ENCODE measurements around the gene GPR31. TPM values are rescaled to one million over a fixed set of nuclear protein-coding genes. Genes with fewer than 3 reads are reported as not detected.
"Not testable (repeated sequence)": the region's sequence is repeated elsewhere in the genome, so short reads cannot be mapped to it uniquely, and the experiment has no call there.

GPR31 gene
- total and polyA plus RNA-seq, 7 donors, result 0.28 TPM; not detected in 6

DNA sequence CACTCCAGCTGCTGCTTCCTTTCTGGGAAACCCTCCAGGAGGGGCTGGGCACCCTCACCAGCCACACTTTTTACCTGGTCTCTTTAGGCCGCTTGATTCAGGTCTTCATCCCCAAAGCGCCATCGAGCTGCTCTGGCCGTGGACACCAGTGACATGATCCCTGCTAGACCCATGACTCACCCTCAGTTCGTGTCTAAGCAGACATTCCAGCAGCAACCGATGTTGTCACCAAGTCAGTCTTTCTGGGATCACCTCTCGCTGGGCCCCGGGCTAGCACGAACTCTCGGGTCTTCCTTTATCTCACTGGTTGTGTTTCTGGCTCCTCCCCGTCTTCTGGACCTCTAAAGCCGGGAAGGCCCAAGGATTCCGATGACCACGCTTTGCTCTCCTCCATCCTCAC, 43.0 kb upstream of the GPR31 start:
- no peak for DNase-seq
- TF ChIP-seq EP300 (IDR thresholded peaks at IDR 0.05), result no peak
- Histone ChIP-seq H3K36me3 (no peaks in the 10 kb centered on the region), H3K4me1 (peaks cover 0 to 6% (median 3%) of the 10 kb centered on the region in 4 donors), H3K9me3 (no peaks in the 10 kb centered on the region), H3K27ac (no peak overlapping the region), H3K4me3 (no peak overlapping the region), H3K27me3 (no peaks in the 10 kb centered on the region)
- 94 to 95% methylated on average over 14 of the region's 14 CpGs for WGBS, 2 donors
- intact Hi-C loops (cut with DNase I), result no loop called here

DNA sequence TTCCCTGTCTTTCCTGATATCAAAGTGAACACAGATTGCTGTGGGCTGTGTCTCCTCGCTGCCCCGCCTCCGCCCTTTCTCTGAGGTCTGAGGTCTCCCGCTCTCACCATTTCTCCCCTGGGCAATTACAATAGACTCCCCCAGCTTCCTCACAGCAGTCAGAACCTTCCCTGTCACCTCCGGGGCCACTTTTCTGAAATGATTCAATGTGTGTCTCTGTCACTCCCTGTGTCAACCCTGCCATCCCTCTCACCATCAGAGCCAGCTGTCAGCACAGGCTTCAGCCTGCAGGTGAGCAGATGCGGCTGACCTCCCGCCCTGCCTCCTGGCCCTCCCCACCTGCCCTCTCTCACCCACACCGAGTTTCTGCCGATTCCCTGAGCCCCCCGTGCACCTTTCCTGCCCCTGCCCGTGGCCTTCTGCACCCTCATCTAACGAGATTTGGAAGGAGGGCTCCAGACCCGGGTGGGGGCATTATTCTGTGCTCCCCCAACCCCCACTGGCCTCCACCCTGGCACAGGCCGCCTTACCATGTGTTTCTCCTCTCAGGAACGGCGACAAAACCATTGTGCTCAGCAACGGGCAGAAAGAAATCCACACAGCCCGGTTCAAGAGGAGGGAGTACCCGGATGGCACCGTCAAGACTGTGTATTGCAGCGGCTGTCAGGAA, 38.3 kb upstream of the GPR31 start:
- H3K4me3 ChIP-seq; H3K27ac ChIP-seq; H3K27me3 ChIP-seq; intact Hi-C loops (cut with DNase I); H3K36me3 ChIP-seq; H3K4me1 ChIP-seq; DNase-seq; H3K9me3 ChIP-seq: not testable (repeated sequence)
- WGBS, 2 donors, result 57 to 65% methylated on average over 11 of the region's 21 CpGs

DNA sequence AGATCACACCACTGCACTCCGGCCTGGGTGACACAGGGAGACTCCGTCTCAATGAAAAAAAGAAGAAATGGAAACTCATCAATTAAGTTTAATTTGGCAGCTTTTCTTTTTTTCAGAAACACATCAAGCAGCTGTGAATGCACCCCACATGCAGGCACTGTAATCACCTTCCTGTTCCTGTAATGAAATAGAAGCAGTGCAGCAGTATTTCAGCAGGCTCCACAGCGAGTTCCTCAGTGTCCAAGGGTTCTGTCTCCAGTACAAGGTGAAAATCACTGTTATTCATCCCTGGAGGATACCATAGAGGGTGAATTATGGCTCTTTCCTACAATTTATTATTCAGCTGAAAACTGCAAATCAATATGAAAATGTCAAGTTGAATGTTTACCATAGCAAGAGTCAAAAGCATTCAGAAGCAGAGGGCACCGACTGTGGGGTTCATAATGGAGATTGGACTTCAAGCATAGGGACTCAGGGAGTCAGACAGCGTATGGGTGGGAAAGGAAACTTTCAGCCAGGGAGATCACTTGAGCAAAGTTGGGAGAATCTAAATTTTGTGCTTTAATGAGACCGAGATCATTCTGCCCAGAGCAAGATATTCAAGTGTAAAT, 35.8 kb upstream of the GPR31 start:
- H3K36me3 ChIP-seq; H3K9me3 ChIP-seq; H3K27me3 ChIP-seq; intact Hi-C loops (cut with DNase I); DNase-seq; H3K4me3 ChIP-seq; H3K4me1 ChIP-seq; H3K27ac ChIP-seq: not testable (repeated sequence)
- 83 to 86% methylated on average over 6 of the region's 6 CpGs for WGBS, 2 donors

DNA sequence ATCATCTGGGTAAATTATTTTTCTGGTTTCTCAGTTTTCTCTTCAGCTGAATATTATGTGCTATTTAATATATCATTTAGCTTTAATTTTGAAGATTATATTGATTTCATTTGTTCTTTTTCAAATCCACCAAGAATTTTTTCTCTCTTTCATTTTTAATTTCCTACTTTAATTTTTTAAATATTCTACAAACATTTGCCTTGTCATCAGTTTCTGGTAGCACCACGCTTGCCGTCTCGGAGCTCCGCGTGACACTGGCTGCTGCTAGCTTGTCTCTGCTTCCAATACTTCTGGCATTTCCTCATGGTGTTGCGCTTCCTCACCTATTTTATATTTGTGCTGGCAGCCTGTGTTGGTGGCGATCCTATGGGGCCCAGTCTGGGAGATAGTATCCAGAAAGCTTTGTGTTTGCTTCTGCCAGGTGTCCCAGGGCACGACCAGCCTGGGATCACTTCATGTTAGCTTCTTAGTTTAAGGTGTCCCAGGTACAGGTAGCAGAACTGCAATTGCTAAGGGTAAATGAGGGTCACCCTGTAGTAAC, 33.3 kb upstream of the GPR31 start:
- H3K27me3 ChIP-seq; intact Hi-C loops (cut with DNase I); H3K9me3 ChIP-seq; H3K27ac ChIP-seq; H3K4me3 ChIP-seq; DNase-seq; H3K36me3 ChIP-seq; H3K4me1 ChIP-seq: not testable (repeated sequence)
- 94 to 96% methylated on average over 8 of the region's 8 CpGs for WGBS, 2 donors

DNA sequence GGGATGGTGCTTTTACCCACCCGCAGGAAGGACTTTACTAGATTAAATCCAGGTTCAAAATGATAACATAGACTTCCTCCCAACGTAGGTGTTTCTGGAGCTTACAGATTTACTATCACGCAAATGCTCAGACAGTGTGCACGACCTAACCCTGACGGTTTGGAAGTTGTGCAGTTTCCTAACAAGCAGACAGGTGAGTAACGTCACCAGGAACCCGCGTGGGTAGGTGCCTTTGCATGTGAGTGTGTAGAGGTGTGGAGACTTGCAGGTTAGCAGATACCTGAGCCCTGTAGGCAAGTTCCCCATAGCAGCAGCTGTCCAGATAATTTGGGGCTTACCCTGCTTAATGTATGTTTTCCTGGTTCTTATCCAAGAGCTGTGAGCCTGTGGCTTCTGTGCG, 29.5 kb upstream of the GPR31 start:
- intact Hi-C loops (cut with DNase I); H3K36me3 ChIP-seq; DNase-seq; H3K27ac ChIP-seq; H3K27me3 ChIP-seq; H3K4me3 ChIP-seq; H3K4me1 ChIP-seq; H3K9me3 ChIP-seq: not testable (repeated sequence)
- WGBS, 2 donors, result 76% methylated on average over 9 of the region's 9 CpGs

DNA sequence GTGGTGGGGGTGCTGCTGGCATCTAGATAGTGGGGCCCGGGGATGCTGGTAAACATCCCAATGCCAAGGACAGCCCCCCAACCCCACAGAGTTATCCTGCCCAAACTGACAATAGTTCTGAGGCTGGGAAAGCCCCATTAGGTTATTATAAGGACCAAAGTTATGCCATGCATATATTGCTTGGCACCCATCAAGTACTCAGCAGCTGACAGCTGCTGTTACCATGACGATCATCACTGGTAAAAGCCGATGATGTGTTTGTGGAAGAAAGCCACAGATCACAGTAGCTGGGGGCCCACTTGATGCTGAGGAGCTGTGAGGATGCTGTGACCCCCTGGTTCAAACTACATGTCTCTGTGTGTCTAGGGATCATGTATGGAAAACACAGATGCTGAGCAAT, 27.3 kb upstream of the GPR31 start:
- DNase-seq; intact Hi-C loops (cut with DNase I); H3K4me3 ChIP-seq; H3K9me3 ChIP-seq; H3K4me1 ChIP-seq; H3K36me3 ChIP-seq; H3K27ac ChIP-seq; H3K27me3 ChIP-seq: not testable (repeated sequence)
- 54 to 77% methylated on average over 3 of the region's 3 CpGs for WGBS, 2 donors

DNA sequence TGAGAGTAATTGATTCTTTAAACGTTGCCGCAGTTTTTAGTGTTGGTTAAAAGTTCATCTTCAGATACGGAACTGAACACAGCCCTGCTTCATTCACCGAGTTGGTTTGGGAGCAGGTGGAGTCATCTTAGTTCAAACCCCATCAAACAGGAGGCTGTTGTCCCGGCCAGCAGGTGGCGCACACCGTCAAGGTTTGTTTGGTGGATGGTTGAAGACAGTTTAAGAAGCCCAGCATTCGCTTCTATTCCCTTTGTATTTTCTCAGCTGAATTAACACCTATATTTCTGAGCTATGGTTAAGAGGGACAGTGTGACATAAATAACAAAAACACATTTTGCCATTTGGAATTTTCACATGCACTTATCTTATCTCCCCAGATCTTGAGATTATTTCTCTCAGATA, 25.1 kb upstream of the GPR31 start:
- not testable (repeated sequence) for DNase-seq, H3K9me3 ChIP-seq, H3K4me1 ChIP-seq, H3K36me3 ChIP-seq, H3K4me3 ChIP-seq, H3K27me3 ChIP-seq, H3K27ac ChIP-seq
- intact Hi-C loops (cut with DNase I), result loop anchor here (5.0 kb wide), 1 partner anchor 104 kb away; no protein-coding TSS in a partner anchor
- 4 to 5% methylated on average over 4 of the region's 8 CpGs for WGBS, 2 donors
- TF ChIP-seq, protein P1, sequence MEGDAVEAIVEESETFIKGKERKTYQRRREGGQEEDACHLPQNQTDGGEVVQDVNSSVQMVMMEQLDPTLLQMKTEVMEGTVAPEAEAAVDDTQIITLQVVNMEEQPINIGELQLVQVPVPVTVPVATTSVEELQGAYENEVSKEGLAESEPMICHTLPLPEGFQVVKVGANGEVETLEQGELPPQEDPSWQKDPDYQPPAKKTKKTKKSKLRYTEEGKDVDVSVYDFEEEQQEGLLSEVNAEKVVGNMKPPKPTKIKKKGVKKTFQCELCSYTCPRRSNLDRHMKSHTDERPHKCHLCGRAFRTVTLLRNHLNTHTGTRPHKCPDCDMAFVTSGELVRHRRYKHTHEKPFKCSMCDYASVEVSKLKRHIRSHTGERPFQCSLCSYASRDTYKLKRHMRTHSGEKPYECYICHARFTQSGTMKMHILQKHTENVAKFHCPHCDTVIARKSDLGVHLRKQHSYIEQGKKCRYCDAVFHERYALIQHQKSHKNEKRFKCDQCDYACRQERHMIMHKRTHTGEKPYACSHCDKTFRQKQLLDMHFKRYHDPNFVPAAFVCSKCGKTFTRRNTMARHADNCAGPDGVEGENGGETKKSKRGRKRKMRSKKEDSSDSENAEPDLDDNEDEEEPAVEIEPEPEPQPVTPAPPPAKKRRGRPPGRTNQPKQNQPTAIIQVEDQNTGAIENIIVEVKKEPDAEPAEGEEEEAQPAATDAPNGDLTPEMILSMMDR (IDR thresholded peaks at IDR 0.05), result peak in 1 of 4 experiments; percentile 32

DNA sequence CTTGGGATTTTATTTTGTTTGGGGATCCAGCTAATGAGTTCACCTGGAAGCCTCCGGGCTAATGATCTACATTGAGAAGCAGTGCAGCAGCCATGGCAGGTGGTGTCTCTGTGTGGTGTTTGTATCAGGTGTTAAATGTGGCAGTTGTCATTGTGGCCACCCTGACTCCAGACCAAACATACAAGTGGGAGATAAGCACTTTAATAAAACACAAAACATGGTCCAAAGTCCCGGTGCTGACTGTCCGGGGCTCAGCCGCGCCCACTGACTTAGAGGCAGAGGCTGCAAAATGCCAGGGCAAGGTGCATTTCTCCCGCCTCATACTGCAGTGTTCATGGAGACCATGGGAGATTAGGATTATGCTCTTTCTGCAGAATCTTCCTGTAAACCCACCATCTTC, 23.6 kb upstream of the GPR31 start:
- no CpG with 5 or more reads among the region's 6 CpGs for WGBS, 2 donors
- not testable (repeated sequence) for H3K9me3 ChIP-seq, H3K36me3 ChIP-seq, DNase-seq, H3K27me3 ChIP-seq, H3K27ac ChIP-seq, H3K4me1 ChIP-seq, H3K4me3 ChIP-seq
- intact Hi-C loops (cut with DNase I), result loop anchor here (5.0 kb wide), 1 partner anchor 106 kb away; no protein-coding TSS in a partner anchor

DNA sequence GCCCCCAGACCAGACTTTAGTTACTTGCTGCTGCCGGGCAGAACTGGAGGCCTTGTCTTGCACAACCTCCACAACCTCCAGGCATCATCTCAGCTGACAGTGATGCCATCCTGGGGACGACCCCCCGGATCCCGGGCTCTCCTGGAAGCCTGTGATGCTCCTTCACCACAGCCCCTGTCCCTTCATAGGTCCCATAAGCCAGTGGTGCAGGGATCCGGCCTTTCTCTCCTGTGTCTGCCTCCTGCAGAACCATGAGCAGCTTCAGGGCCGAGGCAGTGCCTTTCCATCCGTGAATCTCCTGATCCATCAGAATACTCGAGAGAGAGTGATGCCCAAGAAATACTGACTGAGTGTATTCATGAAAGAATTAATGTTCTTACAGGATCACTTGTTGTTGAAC, 22.3 kb upstream of the GPR31 start:
- not testable (repeated sequence) for H3K4me1 ChIP-seq, H3K9me3 ChIP-seq, DNase-seq, H3K4me3 ChIP-seq, H3K27ac ChIP-seq, H3K27me3 ChIP-seq, H3K36me3 ChIP-seq
- 90 to 91% methylated on average over 6 to 7 of the region's 8 CpGs for WGBS, 2 donors
- intact Hi-C loops (cut with DNase I), result loop anchor here (5.0 kb wide), 1 partner anchor 107 kb away; no protein-coding TSS in a partner anchor

DNA sequence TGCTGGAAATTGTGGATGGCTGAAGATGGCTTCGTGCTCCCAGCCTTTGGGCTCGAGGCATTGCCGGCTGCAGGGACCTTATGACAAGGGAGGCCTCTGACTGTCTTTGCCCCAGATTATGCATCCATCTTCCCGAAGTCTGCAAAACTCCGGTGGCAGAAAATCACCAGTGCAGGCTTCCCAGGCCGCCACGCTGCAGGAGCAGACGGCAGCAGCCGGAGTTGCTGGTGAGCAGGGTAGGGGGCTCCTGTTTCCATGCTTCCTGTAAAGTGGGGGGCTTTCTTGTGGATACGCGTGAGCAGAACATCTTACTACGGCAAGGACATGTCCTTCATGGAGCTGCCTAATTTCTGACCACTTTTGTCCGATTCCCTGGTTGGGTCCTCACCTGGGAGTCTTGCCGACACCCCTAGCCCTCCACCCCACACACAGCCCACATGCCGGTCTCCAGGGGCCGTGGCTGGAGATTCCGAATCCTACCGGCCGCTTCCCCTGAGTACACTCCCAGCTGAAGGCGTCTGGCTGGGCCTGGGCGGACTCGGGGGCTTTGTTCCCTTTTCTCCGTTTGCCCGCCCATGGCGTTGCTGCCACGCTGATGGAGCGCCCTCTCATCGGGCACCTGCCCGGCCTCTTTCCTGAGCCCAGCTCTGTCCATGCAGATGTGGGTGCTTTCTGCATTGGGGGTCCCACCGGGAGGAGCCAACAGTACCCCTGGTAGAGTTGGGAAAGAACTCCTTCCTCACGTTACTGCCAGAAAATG, 21.3 kb upstream of the GPR31 start:
- H3K4me1 ChIP-seq; DNase-seq; H3K27me3 ChIP-seq; H3K27ac ChIP-seq; H3K9me3 ChIP-seq; H3K4me3 ChIP-seq; H3K36me3 ChIP-seq; intact Hi-C loops (cut with DNase I): not testable (repeated sequence)
- 89 to 91% methylated on average over 24 to 25 of the region's 31 CpGs for WGBS, 2 donors

DNA sequence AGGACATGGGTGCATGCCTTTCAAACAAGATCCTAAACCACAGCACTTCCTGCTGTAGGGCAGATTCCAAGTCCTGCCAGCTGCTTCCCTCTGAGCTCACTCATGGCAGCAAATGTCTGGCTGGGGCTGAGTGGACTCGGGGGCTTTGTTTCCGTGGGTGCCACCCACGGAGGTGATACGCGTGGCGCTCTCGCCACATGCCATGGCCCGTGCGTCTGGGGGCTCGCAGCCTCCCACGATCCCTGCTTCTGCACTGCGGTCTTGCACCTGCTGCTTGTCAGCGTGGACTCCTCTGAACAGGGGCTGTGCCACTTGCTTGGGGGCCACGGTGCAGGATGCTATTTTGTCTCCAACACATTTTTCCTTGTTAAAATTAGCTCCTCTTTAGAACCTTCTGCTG, 19.5 kb upstream of the GPR31 start:
- WGBS, 2 donors, result 90 to 93% methylated on average over 14 of the region's 14 CpGs
- H3K27me3 ChIP-seq, H3K4me3 ChIP-seq: not testable (repeated sequence)

More for the DNA sequence above, 19.5 kb upstream of the GPR31 start:
- intact Hi-C loops (cut with DNase I); DNase-seq; H3K27ac ChIP-seq; H3K4me1 ChIP-seq; H3K36me3 ChIP-seq; H3K9me3 ChIP-seq: not testable (repeated sequence)

Measured in sigmoid colon (tissue), 7 donors.